GM12878 (cell line): ENCODE data around the gene CACNA1I.

Source experiments
- ESRRA ChIP-seq: IDR thresholded peaks from 2 replicates; pipeline ENCODE4 v1.6.1; 2012; ENCODE audit warnings: mild to moderate bottlenecking, low read length, improper control_type of control experiment
- EZH2 ChIP-seq: IDR thresholded peaks from 2 replicates; pipeline ENCODE4 v1.6.1; 2012; ENCODE audit warnings: low read depth, mild to moderate bottlenecking, control low read depth, inconsistent platforms, low read length, borderline replicate concordance; ENCODE audit not compliant: control insufficient read depth
- HDGF ChIP-seq: fragments of 450-650 bp; IDR thresholded peaks from 2 replicates; pipeline ENCODE4 v1.6.1; 2016; ENCODE audit warnings: antibody characterized with exemption
- MXI1 ChIP-seq: fragments of 150-350 bp; IDR thresholded peaks from 2 replicates; pipeline ENCODE4 v1.6.1; 2011; ENCODE audit warnings: low read depth, mild to moderate bottlenecking, inconsistent platforms, low read length, improper control_type of control experiment
- NFIC ChIP-seq: IDR thresholded peaks from 2 replicates; pipeline ENCODE4 v1.6.1; 2012; ENCODE audit warnings: low read depth, mild to moderate bottlenecking, inconsistent platforms, low read length, moderate library complexity
- POLR2A ChIP-seq: IDR thresholded peaks from 2 replicates; pipeline ENCODE4 v1.6.1; 2011; ENCODE audit warnings: low read depth, mild to moderate bottlenecking, low read length
- RB1 ChIP-seq: fragments of 450-650 bp; formaldehyde crosslinking; IDR thresholded peaks from 2 replicates; pipeline ENCODE4 v1.6.1; 2017; ENCODE audit warnings: mild to moderate bottlenecking, borderline replicate concordance
- SIN3A ChIP-seq: IDR thresholded peaks from 2 replicates; pipeline ENCODE4 v1.6.1; 2012; ENCODE audit warnings: low read depth, low read length, improper control_type of control experiment
- TF ChIP-seq, protein P1 (sequence below), 3 experiments: IDR thresholded peaks in 2 of 3; conservative IDR thresholded peaks in 1 of 3; 2 replicates each; pipeline ENCODE4 v1.5.1; 2011; ENCODE audit warnings: low read depth in 3 of 3, low read length in 3 of 3, mild to moderate bottlenecking in 3 of 3, control low read depth in 2 of 3, moderate library complexity in 2 of 3, inconsistent platforms in 1 of 3, mixed read lengths in 1 of 3; ENCODE audit not compliant: control insufficient read depth in 2 of 3, insufficient read depth in 1 of 3; ENCODE audit errors: extremely low read depth in 1 of 3
- TF ChIP-seq, protein P2 (sequence below): fragments of 450-650 bp; IDR thresholded peaks from 2 replicates; pipeline ENCODE4 v1.6.1; 2014; ENCODE audit warnings: mild to moderate bottlenecking
- TF ChIP-seq, protein P3 (sequence below): IDR thresholded peaks from 2 replicates; pipeline ENCODE4 v1.6.1; 2012; ENCODE audit warnings: low read length, inconsistent platforms

GRCh38 chr22:39734866-39735265 is 164.3 kb downstream of the CACNA1I start:
- TF ChIP-seq MXI1 (no peak), RB1 (no peak), EZH2 (no peak), HDGF (no peak), NFIC (no peak), SIN3A (no peak), POLR2A (no peak), ESRRA (no peak)
- TF ChIP-seq, protein P1, sequence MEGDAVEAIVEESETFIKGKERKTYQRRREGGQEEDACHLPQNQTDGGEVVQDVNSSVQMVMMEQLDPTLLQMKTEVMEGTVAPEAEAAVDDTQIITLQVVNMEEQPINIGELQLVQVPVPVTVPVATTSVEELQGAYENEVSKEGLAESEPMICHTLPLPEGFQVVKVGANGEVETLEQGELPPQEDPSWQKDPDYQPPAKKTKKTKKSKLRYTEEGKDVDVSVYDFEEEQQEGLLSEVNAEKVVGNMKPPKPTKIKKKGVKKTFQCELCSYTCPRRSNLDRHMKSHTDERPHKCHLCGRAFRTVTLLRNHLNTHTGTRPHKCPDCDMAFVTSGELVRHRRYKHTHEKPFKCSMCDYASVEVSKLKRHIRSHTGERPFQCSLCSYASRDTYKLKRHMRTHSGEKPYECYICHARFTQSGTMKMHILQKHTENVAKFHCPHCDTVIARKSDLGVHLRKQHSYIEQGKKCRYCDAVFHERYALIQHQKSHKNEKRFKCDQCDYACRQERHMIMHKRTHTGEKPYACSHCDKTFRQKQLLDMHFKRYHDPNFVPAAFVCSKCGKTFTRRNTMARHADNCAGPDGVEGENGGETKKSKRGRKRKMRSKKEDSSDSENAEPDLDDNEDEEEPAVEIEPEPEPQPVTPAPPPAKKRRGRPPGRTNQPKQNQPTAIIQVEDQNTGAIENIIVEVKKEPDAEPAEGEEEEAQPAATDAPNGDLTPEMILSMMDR (IDR thresholded peaks at IDR 0.05 in 2 of 3, conservative IDR thresholded peaks at IDR 0.05 in 1 of 3; ENCODE audit: control insufficient read depth in 2 of 3, extremely low read depth in 1 of 3, insufficient read depth in 1 of 3, low read depth in 3 of 3, low read length in 3 of 3): no peak
- TF ChIP-seq, protein P2, sequence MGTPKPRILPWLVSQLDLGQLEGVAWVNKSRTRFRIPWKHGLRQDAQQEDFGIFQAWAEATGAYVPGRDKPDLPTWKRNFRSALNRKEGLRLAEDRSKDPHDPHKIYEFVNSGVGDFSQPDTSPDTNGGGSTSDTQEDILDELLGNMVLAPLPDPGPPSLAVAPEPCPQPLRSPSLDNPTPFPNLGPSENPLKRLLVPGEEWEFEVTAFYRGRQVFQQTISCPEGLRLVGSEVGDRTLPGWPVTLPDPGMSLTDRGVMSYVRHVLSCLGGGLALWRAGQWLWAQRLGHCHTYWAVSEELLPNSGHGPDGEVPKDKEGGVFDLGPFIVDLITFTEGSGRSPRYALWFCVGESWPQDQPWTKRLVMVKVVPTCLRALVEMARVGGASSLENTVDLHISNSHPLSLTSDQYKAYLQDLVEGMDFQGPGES: no peak
- TF ChIP-seq, protein P3, sequence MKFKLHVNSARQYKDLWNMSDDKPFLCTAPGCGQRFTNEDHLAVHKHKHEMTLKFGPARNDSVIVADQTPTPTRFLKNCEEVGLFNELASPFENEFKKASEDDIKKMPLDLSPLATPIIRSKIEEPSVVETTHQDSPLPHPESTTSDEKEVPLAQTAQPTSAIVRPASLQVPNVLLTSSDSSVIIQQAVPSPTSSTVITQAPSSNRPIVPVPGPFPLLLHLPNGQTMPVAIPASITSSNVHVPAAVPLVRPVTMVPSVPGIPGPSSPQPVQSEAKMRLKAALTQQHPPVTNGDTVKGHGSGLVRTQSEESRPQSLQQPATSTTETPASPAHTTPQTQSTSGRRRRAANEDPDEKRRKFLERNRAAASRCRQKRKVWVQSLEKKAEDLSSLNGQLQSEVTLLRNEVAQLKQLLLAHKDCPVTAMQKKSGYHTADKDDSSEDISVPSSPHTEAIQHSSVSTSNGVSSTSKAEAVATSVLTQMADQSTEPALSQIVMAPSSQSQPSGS: no peak
